GOT3 (cell line): Measurements from ENCODE around the gene NR2F1.

Experiments
- DNase-seq: peaks from one replicate; lab custom pipeline; 2025; ENCODE audit warnings: mixed read lengths; lab: John Stamatoyannopoulos, UW

Gene NR2F1

DNA sequence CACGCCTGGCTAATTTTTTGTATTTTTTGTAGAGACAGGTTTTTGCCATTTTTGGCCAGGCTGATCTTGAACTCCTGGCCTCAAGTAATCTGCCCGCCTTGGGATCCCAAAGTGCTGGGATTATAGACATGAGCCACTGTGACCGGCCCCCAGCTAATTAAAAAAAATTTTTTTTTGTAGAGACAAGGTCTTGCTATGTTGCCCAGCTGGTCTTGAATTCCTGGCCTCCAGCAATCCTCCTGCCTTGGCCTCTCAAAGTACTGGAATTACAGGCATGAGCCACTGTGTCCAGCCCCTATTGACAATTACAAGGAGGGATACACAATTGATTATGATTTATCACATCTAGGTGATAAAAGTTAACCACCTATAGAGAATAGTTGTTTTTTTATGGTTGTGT is 59.5 kb downstream of the NR2F1 start:
- no peak for DNase-seq
